ENCODE measurements around the gene CDC123.

GRCh38 chr10:12235116-12235694 lies 39.2 kb downstream of the CDC123 start:
- TF ChIP-seq CTCF (IDR thresholded peaks at IDR 0.05) (no peak), POLR2A (IDR thresholded peaks at IDR 0.05) (no peak)

Measured in adrenal gland (tissue), 5 donors.